Camera-type eye (tissue), 1 donor: ENCODE measurements around the gene VAMP3. TPM values are rescaled to one million over a fixed set of nuclear protein-coding genes. Genes with fewer than 3 reads are reported as not detected.

Source experiments
- total RNA-seq: library from RNA; depleted of rRNA; stranded (reverse); fragments of >200 nt; gene quantifications from one replicate; pipeline ENCODE4 v1.2.3, GENCODE V29; 2014

Gene VAMP3, protein sequence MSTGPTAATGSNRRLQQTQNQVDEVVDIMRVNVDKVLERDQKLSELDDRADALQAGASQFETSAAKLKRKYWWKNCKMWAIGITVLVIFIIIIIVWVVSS
- total RNA-seq: 63.3 TPM

DNA sequence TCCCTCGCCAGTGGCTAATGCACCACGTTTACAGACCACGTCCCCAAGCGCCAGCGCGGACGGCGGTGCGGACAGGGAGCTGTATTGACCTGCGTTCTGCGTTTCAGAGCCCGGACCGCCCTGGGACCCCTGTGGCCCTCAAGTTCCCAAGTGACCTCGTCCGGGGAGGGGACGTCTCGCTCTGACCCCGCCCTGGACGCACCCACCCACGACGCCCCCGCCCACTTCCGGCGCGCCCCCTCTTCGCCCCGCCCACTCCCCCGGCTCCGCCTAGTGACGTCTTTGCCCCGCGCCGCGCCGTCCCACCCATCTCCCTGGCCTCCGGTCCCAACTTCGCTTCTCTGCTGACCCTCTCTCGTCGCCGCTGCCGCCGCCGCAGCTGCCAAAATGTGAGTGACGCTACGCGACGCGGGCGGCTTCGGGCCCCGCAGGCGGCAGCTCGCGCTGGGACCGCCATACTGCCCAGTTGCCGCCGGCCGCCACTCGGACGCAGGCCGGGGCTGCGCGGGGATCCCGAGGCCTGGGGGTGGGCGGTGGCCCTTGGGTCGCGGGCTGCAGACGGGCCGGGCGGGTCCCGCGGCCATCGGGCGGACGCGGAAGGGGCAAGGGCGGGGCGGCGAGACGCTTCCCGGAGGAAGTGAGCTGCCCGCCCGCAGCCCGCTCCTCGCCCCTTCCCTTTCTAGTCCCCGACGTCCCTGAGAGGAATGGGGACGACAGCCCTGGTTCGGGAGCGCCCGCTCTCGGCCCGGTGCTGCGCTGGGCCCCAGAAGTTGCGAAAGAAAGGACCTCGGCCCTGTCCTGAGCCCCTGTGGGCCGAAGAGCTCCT is at the start of gene VAMP3:
VAMP3 (plus strand) TSS at position 300 of the 826 bp plus-strand sequence; CDS start at position 388, 88 bp downstream.

DNA sequence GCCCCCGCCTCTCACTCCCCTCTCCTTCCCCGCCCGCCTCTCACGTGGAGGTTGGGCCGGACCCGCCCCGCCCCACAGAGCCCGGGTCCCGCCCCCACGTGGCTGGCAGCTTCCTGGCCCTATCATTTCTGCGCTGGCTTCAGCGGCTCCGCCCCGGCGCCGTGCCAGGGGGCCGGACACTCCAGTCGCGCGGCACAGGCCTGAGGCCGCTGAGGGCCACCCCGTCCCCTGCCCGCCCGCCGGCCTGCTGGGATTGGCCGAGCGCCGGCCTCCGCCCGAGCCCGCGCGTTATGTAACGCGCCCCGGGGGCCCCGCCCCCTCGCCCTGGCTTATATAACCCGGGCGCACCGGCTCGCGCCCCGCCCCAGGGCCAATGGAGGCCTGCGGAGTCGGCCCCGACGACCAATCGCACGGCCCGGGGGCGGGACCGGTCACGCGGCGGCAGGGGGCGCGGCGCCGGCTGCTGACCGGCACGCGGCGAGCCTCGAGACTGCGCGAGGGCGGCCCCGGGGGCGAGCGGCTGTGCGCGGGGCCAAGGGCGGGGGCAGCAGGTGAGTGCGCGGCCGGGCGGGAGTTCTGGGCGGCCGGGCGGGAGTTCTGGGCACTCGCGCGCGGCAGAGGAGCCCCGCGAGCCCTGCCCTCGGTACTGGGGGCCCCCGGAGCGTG is 12.9 kb downstream of the VAMP3 start, which contains the start of gene PER3:
PER3 (plus strand) TSS at position 466 of the 666 bp plus-strand sequence. CDS start 587 bp downstream, outside the sequence.

Other genes with a start within 250 kb of the VAMP3 start
- 50.6 TPM for gene PER3, start 13.0 kb downstream of the VAMP3 start, total RNA-seq
- gene UTS2, start 81.8 kb downstream of the VAMP3 start, total RNA-seq: not detected
- gene TNFRSF9, start 169.5 kb downstream of the VAMP3 start, total RNA-seq: not detected
- gene PARK7, start 190.4 kb downstream of the VAMP3 start, total RNA-seq: 168 TPM